Hematopoietic multipotent progenitor cell (in vitro differentiated cells): ENCODE measurements around the gene P2RX1. TPM values are rescaled to one million over a fixed set of nuclear protein-coding genes. Genes with fewer than 3 reads are reported as not detected.

Source experiments
- DNase-seq, 3 donors: peaks; one replicate each; pipeline ENCODE4 v3.0.0-alpha.2; 2011 to 2015; ENCODE audit warnings: low read depth in 2 of 3, low spot score in 2 of 3
- total RNA-seq: library from RNA; depleted of rRNA; stranded (reverse); fragments of >200 nt; gene quantifications from one replicate; pipeline ENCODE4 v1.2.3, GENCODE V29; 2012

P2RX1 gene
- total RNA-seq, 1 donor: 160 TPM

- no peak for DNase-seq
Measured at GRCh38 chr17:3926860-3927627, 10.8 kb upstream of the P2RX1 start.

DNA sequence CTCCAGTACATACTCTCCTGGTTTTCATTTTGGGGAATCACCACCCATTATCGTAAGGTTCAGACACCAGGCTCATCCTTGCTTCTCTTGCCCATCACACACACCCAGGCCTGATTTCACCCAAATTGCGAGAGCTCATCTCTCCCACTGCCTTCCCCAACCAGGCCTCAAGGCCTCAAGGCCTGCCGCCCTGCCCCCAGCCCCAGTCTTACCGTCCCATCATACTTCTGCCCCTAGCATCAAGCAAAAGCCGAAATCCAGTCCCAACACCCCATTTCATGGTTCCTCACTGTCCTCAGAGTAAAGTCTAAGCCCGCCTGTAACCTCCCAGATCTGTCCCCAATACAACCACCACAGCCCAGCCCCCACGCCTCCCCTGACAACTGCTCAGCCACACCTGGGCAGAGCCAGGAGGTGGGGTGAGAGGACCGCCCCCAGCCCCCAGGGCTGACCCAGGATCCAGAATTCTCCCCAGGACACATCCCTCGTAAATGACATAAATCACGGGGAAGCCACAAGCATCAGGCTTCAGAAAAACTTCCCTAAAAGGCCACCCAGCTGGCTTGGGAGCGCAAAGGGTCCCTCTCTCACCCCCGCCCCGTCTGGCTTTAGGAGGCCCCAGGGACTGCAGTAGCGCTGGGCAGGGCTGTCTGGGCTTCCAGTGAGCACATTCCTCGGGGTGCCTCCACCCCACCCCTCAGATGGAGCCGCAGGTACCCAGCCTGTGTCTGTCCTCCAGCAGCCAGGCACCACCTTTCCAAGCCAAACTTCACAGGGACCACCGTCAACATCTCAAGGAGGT is 9.6 kb upstream of the P2RX1 start:
- DNase-seq: no peak

GRCh38 chr17:3924512-3925350 is 8.5 kb upstream of the P2RX1 start:
- no peak for DNase-seq

DNA sequence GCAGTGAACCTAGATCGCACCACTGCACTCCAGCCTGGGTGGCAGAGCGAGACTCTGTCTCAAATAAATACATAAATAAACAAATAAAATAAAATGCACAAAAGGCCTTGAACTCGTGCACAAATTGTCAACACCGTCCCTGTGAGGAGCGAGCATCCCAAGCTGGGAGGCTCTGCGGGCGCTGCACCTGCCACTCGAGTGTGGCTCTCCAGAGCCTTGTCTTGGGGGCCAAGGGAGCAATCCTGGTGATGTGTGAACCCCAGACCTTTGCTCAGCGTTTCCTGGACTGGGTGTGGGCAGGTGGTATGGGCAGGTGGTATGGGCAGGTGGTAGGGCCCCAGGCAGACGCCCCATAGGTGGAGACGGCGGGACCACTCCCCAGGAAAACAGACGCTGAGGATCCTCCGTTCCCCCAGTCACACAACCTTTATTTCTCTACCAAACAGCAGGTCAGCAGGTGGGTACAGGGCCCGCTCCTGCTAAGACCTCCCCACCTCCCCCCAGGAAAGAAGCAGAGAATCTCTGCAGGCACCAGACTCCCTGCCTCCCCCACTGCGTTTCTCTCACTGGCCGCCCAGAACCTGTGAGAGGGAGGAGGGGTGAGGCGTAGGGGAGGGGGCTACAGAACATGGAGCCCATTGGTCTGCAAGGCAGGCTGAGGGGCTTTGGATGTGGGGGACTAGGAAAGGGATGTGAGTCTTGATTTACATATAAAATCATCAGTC is 7.4 kb upstream of the P2RX1 start:
- no peak for DNase-seq

DNA sequence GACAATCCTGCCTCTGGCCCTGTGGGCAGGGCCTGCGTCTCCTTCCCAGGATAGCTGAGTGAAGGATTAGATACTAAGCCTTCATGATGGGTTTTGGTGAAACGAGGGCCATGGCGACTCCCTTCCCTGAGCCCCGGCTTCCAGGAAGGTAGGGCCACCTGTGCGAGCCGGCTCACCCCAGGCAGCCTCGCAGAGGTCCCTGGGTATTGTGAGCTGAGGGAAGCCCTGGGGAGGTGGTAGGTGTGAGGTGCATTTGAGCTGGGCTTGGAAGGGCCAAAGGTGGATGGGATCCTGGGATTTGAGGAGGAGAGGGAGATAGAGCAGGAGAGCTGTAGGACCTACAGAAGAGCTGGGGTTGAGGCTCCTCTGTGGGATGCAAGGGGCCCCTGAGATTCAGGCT is 6.5 kb upstream of the P2RX1 start:
- no peak for DNase-seq

- DNase-seq: no peak
Measured at GRCh38 chr17:3921502-3922319, 5.4 kb upstream of the P2RX1 start.

GRCh38 chr17:3921006-3921405 is 4.7 kb upstream of the P2RX1 start:
- peak in 1 of 3 donors; percentile 34 for DNase-seq

GRCh38 chr17:3919123-3919624 is 2.9 kb upstream of the P2RX1 start:
- DNase-seq: no peak

GRCh38 chr17:3918372-3919122 is 2.3 kb upstream of the P2RX1 start:
- DNase-seq: no peak

DNA sequence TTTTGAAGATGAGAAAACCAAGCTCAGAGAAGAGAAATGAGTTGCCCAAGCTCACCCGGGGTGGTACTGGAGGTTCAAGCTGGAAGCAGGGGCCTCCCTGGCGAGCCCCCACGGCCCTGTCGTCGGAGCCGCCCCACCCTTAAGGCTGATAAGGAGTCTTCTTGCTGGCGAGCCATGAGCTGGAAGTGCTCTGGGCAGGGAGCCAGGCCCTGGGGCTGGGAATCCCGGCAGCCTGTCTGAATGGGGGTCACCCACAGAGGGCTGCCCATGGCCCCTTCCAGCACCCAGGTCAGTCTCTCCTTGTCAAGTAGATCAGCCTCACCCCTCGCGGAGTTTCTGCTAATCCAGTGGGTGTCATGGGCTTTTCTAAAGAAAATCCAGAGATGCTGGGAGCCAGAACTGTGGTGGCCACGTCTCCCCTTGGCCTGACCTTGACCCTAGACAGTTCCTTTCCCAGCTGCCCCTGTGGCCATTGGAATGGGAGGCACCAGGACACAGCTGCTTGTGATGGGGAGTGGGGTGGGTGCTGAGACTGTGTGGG is 1.2 kb upstream of the P2RX1 start:
- DNase-seq: no peak

DNA sequence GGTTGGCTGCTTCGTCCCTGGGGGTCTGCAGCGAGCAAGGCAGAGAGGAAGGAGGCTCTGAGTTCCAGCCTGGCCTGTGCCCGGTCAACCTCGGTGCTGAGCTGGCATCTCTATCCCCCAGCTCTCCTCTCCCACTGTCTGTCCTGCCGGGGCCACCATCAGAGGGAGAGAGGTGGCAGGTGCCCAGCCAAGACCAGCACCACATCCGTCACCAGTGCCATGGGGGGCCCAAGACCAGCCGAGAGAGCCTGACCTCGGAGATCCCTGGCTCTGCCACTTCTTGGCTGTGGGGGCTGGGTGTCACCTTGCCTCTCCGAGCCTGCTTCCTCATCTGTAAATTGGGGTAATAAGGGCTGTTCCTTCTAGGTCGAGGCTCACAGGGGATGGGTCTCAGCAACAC is 560 bp upstream of the P2RX1 start:
- DNase-seq: no peak

- DNase-seq: peak in 1 of 3 donors; percentile 31
Measured at GRCh38 chr17:3915581-3915994, 677 bp downstream of the P2RX1 start.

DNA sequence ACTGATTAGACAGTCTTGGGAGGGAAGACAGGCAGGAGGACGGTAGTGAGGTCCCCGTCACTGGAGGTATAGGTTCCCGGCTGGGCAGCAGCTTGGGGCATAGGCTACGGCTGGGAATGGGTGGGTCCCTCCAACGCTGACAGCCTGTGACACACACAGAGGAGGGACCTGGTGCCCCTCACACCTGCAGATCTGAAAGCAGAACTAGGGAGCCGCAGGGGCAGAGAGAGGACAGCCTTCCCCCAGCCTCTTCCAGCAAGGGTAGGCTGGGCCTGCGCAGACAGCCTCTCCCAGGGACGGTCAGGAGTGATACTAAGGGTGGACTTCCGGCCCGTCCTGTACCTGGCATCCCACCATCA is 2.0 kb downstream of the P2RX1 start:
- DNase-seq: peak in 2 of 3 donors; percentile 75 to 88

- peak; percentile 64 to 85 (median 79) for DNase-seq
Measured at GRCh38 chr17:3913531-3914311, 2.5 kb downstream of the P2RX1 start.

- no peak for DNase-seq
Measured at GRCh38 chr17:3912827-3913226, 3.4 kb downstream of the P2RX1 start.

DNA sequence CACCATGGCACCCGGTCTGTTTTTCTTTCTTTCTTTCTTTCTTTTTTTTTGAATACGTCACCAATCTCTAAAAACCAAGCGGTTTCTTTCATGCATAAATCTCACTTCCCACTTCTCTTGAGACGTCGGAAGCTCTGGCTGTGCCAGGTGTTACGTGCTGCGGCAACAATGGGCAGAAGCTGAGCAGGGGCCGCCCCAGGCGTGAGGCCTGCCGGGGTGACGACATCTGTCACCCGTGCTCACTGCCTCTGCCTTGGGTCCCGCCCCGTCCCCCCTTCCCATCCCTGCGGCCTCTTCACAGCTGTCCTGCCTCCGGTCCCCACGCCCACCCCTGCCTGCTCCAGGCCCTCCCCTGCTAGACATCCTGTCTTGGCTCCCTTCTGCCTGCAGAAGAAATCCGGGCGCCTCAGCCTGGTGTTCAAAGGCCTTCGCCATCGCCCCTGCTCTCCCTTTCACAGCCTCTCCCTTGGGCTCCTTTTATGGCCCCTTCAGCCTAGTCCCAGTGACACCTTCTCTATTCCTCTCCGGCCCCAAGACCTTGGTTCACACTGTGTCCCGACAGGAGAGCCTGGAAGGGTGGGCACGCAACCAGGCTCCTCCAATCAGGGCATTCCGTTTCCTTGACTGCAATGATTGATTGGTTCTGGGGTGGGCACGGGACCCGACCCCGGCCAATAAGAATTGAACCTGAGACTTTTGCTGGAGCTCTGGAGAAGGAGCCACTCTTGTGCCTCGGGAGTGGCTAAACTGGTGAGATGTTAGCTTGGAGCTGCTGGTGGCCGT is 4.8 kb downstream of the P2RX1 start:
- DNase-seq: peak; percentile 30 to 98 (median 95)
